Measurements from ENCODE around the gene MAPK8. TPM values are rescaled to one million over a fixed set of nuclear protein-coding genes. Genes with fewer than 3 reads are reported as not detected.

MAPK8 gene
- total RNA-seq, 2 experiments from 2014 or later: 35.7 to 40.0 TPM

DNA sequence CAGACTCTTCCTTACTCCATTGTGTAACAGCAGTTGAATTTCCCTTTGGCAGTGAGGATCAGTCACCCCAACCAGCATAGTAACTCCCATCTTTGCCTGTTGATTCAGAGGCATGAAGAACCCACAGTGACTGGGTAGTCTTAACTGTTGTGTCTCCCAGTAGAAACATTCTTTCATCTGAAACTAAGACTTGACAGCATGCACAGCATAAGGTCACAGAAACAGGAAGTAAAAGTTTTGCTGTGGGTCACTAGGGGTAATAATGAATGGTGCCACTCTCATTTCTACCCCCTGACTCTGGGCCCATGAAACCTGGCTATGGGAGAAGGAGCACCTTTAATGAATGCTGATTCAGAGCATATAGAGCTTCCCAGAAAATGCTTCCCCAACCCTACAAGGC lies 23.6 kb upstream of the MAPK8 start:
- H3K36me3 Mint-ChIP-seq (ENCODE audit: low read depth): no peaks in the 10 kb centered on the region
- peaks cover 11% of the 10 kb centered on the region for H3K9me3 Mint-ChIP-seq (ENCODE audit: low read depth)
- H3K4me3 Mint-ChIP-seq: no peak overlapping the region
- H3K4me1 Mint-ChIP-seq: no peaks in the 10 kb centered on the region
- DNase-seq (no peak), ATAC-seq (no peak)
- ChIA-PET POLR2A (no interaction called here), CTCF (no interaction called here)
- intact Hi-C loops (cut with DNase I, micrococcal nuclease): no loop called here
- peaks cover 27% of the 10 kb centered on the region for H3K27me3 Mint-ChIP-seq
- H3K27ac Mint-ChIP-seq: no peak overlapping the region

- H3K4me1 Mint-ChIP-seq: peaks cover 4% of the 10 kb centered on the region
- ChIA-PET CTCF (no interaction called here), POLR2A (no interaction called here)
- intact Hi-C loops (cut with DNase I, micrococcal nuclease): no loop called here
- peaks cover 27% of the 10 kb centered on the region for H3K27me3 Mint-ChIP-seq
- ATAC-seq: no peak
- no peak for DNase-seq
- H3K4me3 Mint-ChIP-seq: no peak overlapping the region
- no peak overlapping the region for H3K27ac Mint-ChIP-seq
- H3K36me3 Mint-ChIP-seq (ENCODE audit: low read depth): no peaks in the 10 kb centered on the region
- H3K9me3 Mint-ChIP-seq (ENCODE audit: low read depth): peaks cover 11% of the 10 kb centered on the region
These were observed 22.4 kb upstream of the MAPK8 start for GRCh38 chr10:48284002-48284546.

- POLR2A ChIA-PET: no interaction called here
- Mint-ChIP-seq H3K4me1 (peaks cover 8% of the 10 kb centered on the region), H3K4me3 (no peak overlapping the region), H3K36me3 (ENCODE audit: low read depth) (no peaks in the 10 kb centered on the region), H3K27ac (no peak overlapping the region), H3K9me3 (ENCODE audit: low read depth) (peaks cover 11% of the 10 kb centered on the region), H3K27me3 (peaks cover 24% of the 10 kb centered on the region)
- ATAC-seq: no peak
- DNase-seq: no peak
- intact Hi-C loops (cut with DNase I, micrococcal nuclease): no loop called here
- CTCF ChIA-PET: no interaction called here
These were observed 21.7 kb upstream of the MAPK8 start for GRCh38 chr10:48284811-48285210.

DNA sequence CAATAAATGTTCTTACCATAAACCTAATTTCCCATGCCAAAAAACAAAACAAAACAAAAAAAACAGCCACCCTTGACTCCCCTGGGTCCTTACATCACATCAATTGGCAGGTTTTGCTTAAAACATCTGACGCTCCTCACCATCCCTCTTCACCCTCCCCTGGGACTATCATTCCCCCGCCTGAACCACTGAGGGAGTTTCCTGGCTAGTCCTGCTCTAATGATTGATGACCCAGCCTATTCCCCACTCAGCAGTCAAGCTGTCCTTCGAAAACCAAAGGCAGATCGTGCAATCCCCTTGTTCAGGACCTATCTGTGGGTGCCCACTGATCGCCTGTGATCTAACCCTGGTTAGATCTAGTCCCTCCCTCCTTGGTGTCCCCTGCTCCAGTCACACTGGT lies 20.8 kb upstream of the MAPK8 start:
- intact Hi-C loops (cut with DNase I, micrococcal nuclease): no loop called here
- Mint-ChIP-seq H3K4me1 (peaks cover 11% of the 10 kb centered on the region), H3K27me3 (peaks cover 24% of the 10 kb centered on the region), H3K4me3 (no peak overlapping the region), H3K36me3 (ENCODE audit: low read depth) (no peaks in the 10 kb centered on the region), H3K27ac (no peak overlapping the region), H3K9me3 (ENCODE audit: low read depth) (peaks cover 11% of the 10 kb centered on the region)
- ATAC-seq: no peak
- ChIA-PET CTCF (no interaction called here), POLR2A (no interaction called here)
- no peak for DNase-seq

GRCh38 chr10:48286356-48286755 lies 20.1 kb upstream of the MAPK8 start:
- Mint-ChIP-seq H3K27me3 (peaks cover 23% of the 10 kb centered on the region), H3K36me3 (ENCODE audit: low read depth) (no peaks in the 10 kb centered on the region), H3K4me1 (peaks cover 11% of the 10 kb centered on the region), H3K9me3 (ENCODE audit: low read depth) (peaks cover 9% of the 10 kb centered on the region), H3K4me3 (no peak overlapping the region), H3K27ac (no peak overlapping the region)
- POLR2A ChIA-PET: no interaction called here
- intact Hi-C loops (cut with DNase I, micrococcal nuclease): no loop called here
- DNase-seq (no peak), ATAC-seq (no peak)
- CTCF ChIA-PET: no interaction called here

- Mint-ChIP-seq H3K4me1 (peaks cover 11% of the 10 kb centered on the region), H3K27ac (peak overlapping the region; percentile 23), H3K36me3 (ENCODE audit: low read depth) (no peaks in the 10 kb centered on the region), H3K4me3 (no peak overlapping the region), H3K9me3 (ENCODE audit: low read depth) (peaks cover 6% of the 10 kb centered on the region), H3K27me3 (peaks cover 21% of the 10 kb centered on the region)
- no peak for DNase-seq
- ChIA-PET CTCF (interaction anchor here (1.4 kb wide), 1 partner anchor 71 kb away, joined by 7 read pairs; no protein-coding TSS in a partner anchor), POLR2A (no interaction called here)
- ATAC-seq: peak; percentile 57
- intact Hi-C loops (cut with DNase I, micrococcal nuclease): no loop called here
These were observed 18.8 kb upstream of the MAPK8 start for GRCh38 chr10:48287417-48288391.

GRCh38 chr10:48288661-48289060 lies 17.8 kb upstream of the MAPK8 start:
- Mint-ChIP-seq H3K4me3 (no peak overlapping the region), H3K36me3 (ENCODE audit: low read depth) (no peaks in the 10 kb centered on the region), H3K27me3 (peaks cover 20% of the 10 kb centered on the region), H3K27ac (no peak overlapping the region), H3K4me1 (peaks cover 11% of the 10 kb centered on the region), H3K9me3 (ENCODE audit: low read depth) (peaks cover 5% of the 10 kb centered on the region)
- CTCF ChIA-PET: interaction anchor here (1.4 kb wide), 1 partner anchor 72 kb away, joined by 7 read pairs; no protein-coding TSS in a partner anchor
- intact Hi-C loops (cut with DNase I, micrococcal nuclease): loop anchor here (1.0 kb wide), 2 partner anchors 72 to 73 kb away; no protein-coding TSS in a partner anchor
- no peak for ATAC-seq
- POLR2A ChIA-PET: no interaction called here
- no peak for DNase-seq

DNA sequence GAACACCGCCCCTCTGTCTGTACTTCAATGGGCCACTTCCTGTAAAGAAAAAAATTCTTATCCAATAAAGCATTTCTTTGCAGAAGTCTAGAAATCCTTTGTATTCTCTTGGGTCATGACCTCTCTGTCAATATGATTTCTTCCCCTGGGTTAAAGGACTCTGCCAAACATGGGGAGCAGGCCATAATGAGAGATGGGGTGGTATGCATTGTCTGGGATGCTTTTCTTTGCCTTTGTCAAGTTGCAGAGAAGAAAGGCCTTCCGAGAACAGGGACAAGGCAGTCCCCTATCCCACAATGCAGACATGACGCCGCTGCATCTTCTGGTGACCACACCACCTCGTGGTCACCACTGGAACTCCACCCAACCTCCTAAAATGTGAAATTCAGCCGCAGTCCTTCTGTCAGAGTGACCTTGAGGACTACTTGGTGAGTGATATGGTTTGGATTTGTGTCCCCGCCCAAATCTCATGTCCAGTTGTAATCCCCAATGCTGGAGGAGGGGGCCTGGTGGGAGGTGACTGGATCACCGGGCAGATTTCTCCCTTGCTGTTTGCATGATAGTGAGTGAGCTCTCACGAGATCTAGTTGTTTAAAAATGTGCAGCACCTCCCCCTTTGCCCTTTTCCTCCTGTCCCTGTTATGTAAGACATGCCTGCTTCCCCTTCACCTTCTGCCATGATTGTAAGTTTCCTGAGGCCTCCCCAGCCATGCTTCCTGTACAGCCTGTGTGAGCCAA lies 16.8 kb upstream of the MAPK8 start:
- Mint-ChIP-seq H3K4me1 (peaks cover 11% of the 10 kb centered on the region), H3K9me3 (ENCODE audit: low read depth) (no peaks in the 10 kb centered on the region), H3K36me3 (ENCODE audit: low read depth) (no peaks in the 10 kb centered on the region), H3K4me3 (no peak overlapping the region), H3K27me3 (peaks cover 18% of the 10 kb centered on the region), H3K27ac (no peak overlapping the region)
- ATAC-seq: peak; percentile 78
- POLR2A ChIA-PET: no interaction called here
- DNase-seq: peak; percentile 70
- intact Hi-C loops (cut with DNase I, micrococcal nuclease): loop anchor here (1.0 kb wide), 2 partner anchors 73 to 74 kb away; no protein-coding TSS in a partner anchor
- CTCF ChIA-PET: interaction anchor here (0.6 to 1.5 kb wide), 10 partner anchors 8 to 906 kb away, joined by 3 to 7 read pairs (median 4); partner anchors contain the start of gene ZNF488

DNA sequence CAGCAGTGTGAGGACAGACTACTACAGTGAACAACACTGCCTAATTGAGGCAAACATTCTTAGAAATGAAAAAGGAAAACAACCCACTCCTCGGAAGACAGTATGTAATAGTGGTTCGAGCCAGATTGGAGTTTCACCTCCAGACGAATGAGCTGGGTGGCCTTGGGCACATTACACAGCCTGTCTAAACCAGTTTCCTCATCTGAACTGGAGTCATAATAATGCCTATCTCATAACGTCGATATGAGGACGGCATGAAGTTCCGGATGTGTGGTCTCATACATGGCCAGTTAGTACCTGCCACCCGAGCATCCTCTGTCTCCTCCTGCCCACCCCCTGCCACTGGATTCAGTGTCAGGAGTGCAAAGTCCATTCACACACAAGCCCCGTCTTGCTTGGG lies 16.2 kb upstream of the MAPK8 start:
- no peak for DNase-seq
- no peak for ATAC-seq
- intact Hi-C loops (cut with DNase I, micrococcal nuclease): no loop called here
- CTCF ChIA-PET: interaction anchor here (0.6 to 1.5 kb wide), 12 partner anchors 8 to 906 kb away, joined by 3 to 7 read pairs (median 4); partner anchors contain the start of gene ZNF488
- Mint-ChIP-seq H3K4me3 (no peak overlapping the region), H3K36me3 (ENCODE audit: low read depth) (no peaks in the 10 kb centered on the region), H3K4me1 (peaks cover 11% of the 10 kb centered on the region), H3K27me3 (peaks cover 12% of the 10 kb centered on the region), H3K9me3 (ENCODE audit: low read depth) (no peaks in the 10 kb centered on the region), H3K27ac (no peak overlapping the region)
- POLR2A ChIA-PET: no interaction called here

DNA sequence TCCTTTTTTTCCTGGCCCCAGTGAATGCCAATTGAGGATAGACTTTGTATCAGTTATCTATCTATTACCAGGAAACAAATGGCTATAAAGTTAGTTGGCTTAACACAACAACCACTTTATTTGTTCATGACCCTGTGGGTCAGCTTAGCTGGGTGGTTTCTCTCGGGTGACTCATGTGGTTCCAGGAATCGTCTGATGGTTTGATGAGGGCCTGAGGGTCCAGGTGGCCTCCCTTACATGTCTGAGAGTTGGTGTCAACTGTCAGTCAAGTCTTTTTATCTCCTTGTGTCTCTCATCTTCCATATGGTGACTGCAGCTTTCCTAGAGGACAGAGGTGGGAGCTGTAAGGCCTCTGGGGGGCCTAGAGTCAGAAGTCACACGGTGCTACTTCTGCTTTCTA lies 15.3 kb upstream of the MAPK8 start:
- intact Hi-C loops (cut with DNase I, micrococcal nuclease): no loop called here
- H3K4me3 Mint-ChIP-seq: no peak overlapping the region
- CTCF ChIA-PET: interaction anchor here (1.5 kb wide), 1 partner anchor 21 kb away, joined by 3 read pairs; no protein-coding TSS in a partner anchor

DNA sequence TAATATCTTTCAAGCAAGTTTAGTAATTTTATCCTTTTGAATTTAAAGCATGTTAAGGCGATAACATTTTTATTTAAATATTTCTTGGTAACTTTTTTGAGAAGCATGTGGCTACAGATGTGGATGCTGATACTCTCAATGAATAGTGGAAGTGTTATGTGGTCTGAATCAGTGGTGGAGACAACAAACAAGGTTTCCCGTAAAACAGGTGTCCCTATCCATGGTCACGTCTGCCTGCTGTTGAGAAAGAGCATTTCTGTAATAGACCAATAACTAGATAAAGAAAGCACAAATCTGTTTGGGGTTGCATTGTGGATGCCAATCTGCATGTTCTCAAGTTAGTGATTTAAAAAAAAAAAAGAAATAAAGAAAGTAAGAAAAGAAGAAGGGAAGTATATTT lies 13.9 kb upstream of the MAPK8 start:
- CTCF ChIA-PET: no interaction called here
- POLR2A ChIA-PET: no interaction called here
- no peak overlapping the region for H3K27ac Mint-ChIP-seq
- H3K9me3 Mint-ChIP-seq (ENCODE audit: low read depth): no peaks in the 10 kb centered on the region
- H3K4me1 Mint-ChIP-seq: peaks cover 11% of the 10 kb centered on the region
- DNase-seq (no peak), ATAC-seq (no peak)
- H3K36me3 Mint-ChIP-seq (ENCODE audit: low read depth): no peaks in the 10 kb centered on the region
- H3K27me3 Mint-ChIP-seq: peaks cover 2% of the 10 kb centered on the region
- H3K4me3 Mint-ChIP-seq: no peak overlapping the region
- intact Hi-C loops (cut with DNase I, micrococcal nuclease): no loop called here

More for the DNA sequence above, 15.3 kb upstream of the MAPK8 start:
- no peaks in the 10 kb centered on the region for H3K36me3 Mint-ChIP-seq (ENCODE audit: low read depth)
- H3K27ac Mint-ChIP-seq: no peak overlapping the region
- peaks cover 11% of the 10 kb centered on the region for H3K4me1 Mint-ChIP-seq
- POLR2A ChIA-PET: no interaction called here
- ATAC-seq: no peak
- DNase-seq: no peak
- no peaks in the 10 kb centered on the region for H3K9me3 Mint-ChIP-seq (ENCODE audit: low read depth)
- H3K27me3 Mint-ChIP-seq: peaks cover 6% of the 10 kb centered on the region
